Mesenchymal stem cell (in vitro differentiated cells and primary cell): ENCODE data around the gene CMTM3.

Source experiments
- DNase-seq: peaks from one replicate; pipeline ENCODE4 v3.0.0-alpha.2; 2013
- H2AFZ ChIP-seq: one replicate; pipeline ENCODE4 v1.6.1; 2013; ENCODE audit warnings: low read depth, mild to moderate bottlenecking, control low read depth, inconsistent platforms, low read length, moderate library complexity
- H2AK5ac ChIP-seq: 2 replicates; pipeline ENCODE4 v1.6.1; 2013; ENCODE audit warnings: low read length, moderate library complexity, mild to moderate bottlenecking, inconsistent platforms; ENCODE audit not compliant: severe bottlenecking
- H2BK120ac ChIP-seq: one replicate; pipeline ENCODE4 v1.6.1; 2013; ENCODE audit warnings: low read depth, mild to moderate bottlenecking, inconsistent platforms, low read length, moderate library complexity
- H2BK12ac ChIP-seq, 2 experiments: one replicate each; pipeline ENCODE4 v1.6.1; 2013; ENCODE audit warnings: inconsistent platforms in 2 of 2, low read length in 2 of 2, mild to moderate bottlenecking in 2 of 2, moderate library complexity in 2 of 2, control low read depth in 1 of 2
- H2BK15ac ChIP-seq: one replicate; pipeline ENCODE4 v1.6.1; 2013; ENCODE audit warnings: mild to moderate bottlenecking, low read depth, inconsistent platforms; ENCODE audit not compliant: poor library complexity, severe bottlenecking
- H2BK5ac ChIP-seq: 2 replicates; pipeline ENCODE4 v1.6.1; 2013; ENCODE audit warnings: low read depth, mild to moderate bottlenecking, low read length, control low read depth, inconsistent platforms; ENCODE audit not compliant: poor library complexity, severe bottlenecking
- H3K14ac ChIP-seq, 2 experiments: one replicate each; pipeline ENCODE4 v1.6.1; 2013; ENCODE audit warnings: inconsistent platforms in 2 of 2, low read length in 2 of 2, control low read depth in 1 of 2, mild to moderate bottlenecking in 1 of 2, moderate library complexity in 1 of 2
- H3K18ac ChIP-seq, 2 experiments: one replicate each; pipeline ENCODE4 v1.6.1; 2013; ENCODE audit warnings: inconsistent platforms in 2 of 2, low read length in 2 of 2, control low read depth in 1 of 2, low read depth in 1 of 2, mild to moderate bottlenecking in 1 of 2
- H3K23ac ChIP-seq, 2 experiments: one replicate each; pipeline ENCODE4 v1.6.1; 2013; ENCODE audit warnings: inconsistent platforms in 2 of 2, low read length in 2 of 2, mild to moderate bottlenecking in 2 of 2, moderate library complexity in 2 of 2, control low read depth in 1 of 2
- H3K27ac ChIP-seq: 2 replicates; pipeline ENCODE4 v1.5.1; 2013; ENCODE audit warnings: mild to moderate bottlenecking, moderate library complexity, low read length, control low read depth, inconsistent platforms; ENCODE audit not compliant: poor library complexity, severe bottlenecking
- H3K27me3 ChIP-seq, 2 experiments: 2 replicates each; pipeline versions ENCODE4 v1.6.1 to v1.7.0; 2013; ENCODE audit warnings: low read length in 2 of 2, mild to moderate bottlenecking in 2 of 2, moderate library complexity in 2 of 2, control low read depth in 1 of 2, inconsistent platforms in 1 of 2; ENCODE audit not compliant: control insufficient read depth in 1 of 2, insufficient read depth in 1 of 2
- H3K36me3 ChIP-seq, 2 experiments: 2 replicates each; pipeline versions ENCODE4 v1.6.1 to v1.7.0; 2013; ENCODE audit warnings: low read length in 2 of 2, control low read depth in 1 of 2, inconsistent platforms in 1 of 2, low read depth in 1 of 2, mild to moderate bottlenecking in 1 of 2; ENCODE audit not compliant: insufficient read depth in 2 of 2, control insufficient read depth in 1 of 2
- H3K4ac ChIP-seq, 2 experiments: one replicate each; pipeline ENCODE4 v1.6.1; 2013; ENCODE audit warnings: inconsistent platforms in 2 of 2, low read length in 2 of 2, mild to moderate bottlenecking in 2 of 2, moderate library complexity in 2 of 2, control low read depth in 1 of 2, low read depth in 1 of 2
- H3K4me1 ChIP-seq: 2 replicates; pipeline ENCODE4 v1.6.1; 2013; ENCODE audit warnings: low read depth, low read length, control low read depth; ENCODE audit not compliant: control insufficient read depth, insufficient read depth
- H3K4me2 ChIP-seq: 2 replicates; pipeline ENCODE4 v1.6.1; 2013; ENCODE audit warnings: low read length, mild to moderate bottlenecking, inconsistent platforms; ENCODE audit not compliant: poor library complexity, severe bottlenecking
- H3K4me3 ChIP-seq, 2 experiments: 2 replicates each; pipeline versions ENCODE4 v1.5.1 to v1.7.0; 2013; ENCODE audit warnings: low read length in 2 of 2, mild to moderate bottlenecking in 2 of 2, control low read depth in 1 of 2, low read depth in 1 of 2; ENCODE audit not compliant: insufficient read depth in 1 of 2
- H3K79me1 ChIP-seq: replicated peaks from 2 replicates; pipeline ENCODE4 v1.6.1; 2013; ENCODE audit warnings: mild to moderate bottlenecking, control low read depth, low read length, inconsistent platforms; ENCODE audit not compliant: poor library complexity, severe bottlenecking
- H3K9ac ChIP-seq: 2 replicates; pipeline ENCODE4 v1.7.0; 2013; ENCODE audit warnings: mild to moderate bottlenecking, low read length, moderate library complexity
- H3K9me3 ChIP-seq: 2 replicates; pipeline ENCODE4 v1.7.0; 2013; ENCODE audit warnings: mild to moderate bottlenecking, low read length; ENCODE audit not compliant: control insufficient read depth
- H4K8ac ChIP-seq: one replicate; pipeline ENCODE4 v1.6.1; 2013; ENCODE audit warnings: inconsistent platforms, mild to moderate bottlenecking, low read length, moderate library complexity
- H4K91ac ChIP-seq: one replicate; pipeline ENCODE4 v1.6.1; 2013; ENCODE audit warnings: mild to moderate bottlenecking, low read length, inconsistent platforms
- WGBS: methylation state at CpG from one replicate; pipeline ENCODE4 v1.1.7; 2013; ENCODE audit warnings: mixed read lengths; 5-methylcytosine and 5-hydroxymethylcytosine counted together

Gene CMTM3

DNA sequence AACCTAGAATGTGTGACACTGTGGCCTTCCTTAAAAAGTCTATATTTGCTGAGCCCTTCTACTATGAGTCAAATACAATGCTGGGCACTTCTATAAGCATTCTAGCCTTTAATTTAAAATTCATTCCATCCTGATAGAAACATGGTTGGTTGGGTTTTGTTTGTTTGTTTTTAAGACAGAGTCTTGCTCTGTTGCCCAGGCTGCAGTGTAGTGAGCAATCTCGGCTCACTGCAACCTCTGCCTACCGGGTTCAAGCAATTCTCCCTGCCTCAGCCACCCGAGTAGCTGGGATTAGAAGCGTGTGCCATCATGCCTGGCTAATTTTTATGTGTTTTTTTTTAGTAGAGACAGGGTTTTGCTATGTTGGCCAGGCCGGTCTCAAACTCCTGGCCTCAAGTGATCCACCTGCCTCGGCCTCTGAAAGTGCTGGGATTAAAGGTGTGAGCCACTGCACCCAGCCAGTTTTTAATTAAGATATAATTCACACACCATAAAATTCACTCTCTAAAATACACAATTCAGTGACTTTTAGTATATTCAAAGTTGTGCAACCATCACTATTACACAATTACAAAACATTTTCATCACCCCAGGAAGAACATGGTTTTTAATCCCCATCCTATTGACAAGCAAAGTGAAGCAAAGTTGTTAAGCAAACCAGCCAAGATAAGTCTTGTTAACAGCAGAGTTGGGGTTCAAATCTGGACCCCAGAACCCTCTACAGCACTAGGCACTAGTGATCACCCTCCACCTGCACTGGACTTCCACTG lies 49.3 kb downstream of the CMTM3 start:
- Histone ChIP-seq H2AK5ac (no peak overlapping the region), H3K18ac (no peak overlapping the region), H2AFZ (no peak overlapping the region), H2BK15ac (no peak overlapping the region), H2BK5ac (no peak overlapping the region), H3K9me3 (no peaks in the 10 kb centered on the region), H3K4me3 (no peak overlapping the region), H4K8ac (no peak overlapping the region), H3K4ac (no peak overlapping the region), H3K9ac (no peak overlapping the region), H3K27me3 (no peaks in the 10 kb centered on the region), H3K4me2 (no peak overlapping the region), H4K91ac (no peak overlapping the region), H3K4me1 (peaks cover 16% of the 10 kb centered on the region), H3K23ac (no peak overlapping the region), H2BK120ac (no peak overlapping the region), H3K79me1 (peaks cover 45% of the 10 kb centered on the region), H3K27ac (no peak overlapping the region), H3K14ac (no peak overlapping the region), H2BK12ac (no peak overlapping the region), H3K36me3 (peaks cover 0 to 2% of the 10 kb centered on the region in 2 experiments)
- WGBS, result 98% methylated on average over 6 of the region's 6 CpGs
- DNase-seq, result peak; percentile 23

GRCh38 chr16:66656547-66656946 lies 52.0 kb downstream of the CMTM3 start:
- Histone ChIP-seq H3K79me1 (peaks cover 35% of the 10 kb centered on the region), H2BK15ac (no peak overlapping the region), H3K27me3 (no peaks in the 10 kb centered on the region), H3K27ac (no peak overlapping the region), H3K9ac (no peak overlapping the region), H2BK5ac (no peak overlapping the region), H3K14ac (no peak overlapping the region), H3K4me1 (peaks cover 10% of the 10 kb centered on the region), H3K4ac (no peak overlapping the region), H3K4me3 (no peak overlapping the region), H3K4me2 (no peak overlapping the region), H3K36me3 (peaks cover 0 to 2% of the 10 kb centered on the region in 2 experiments), H2AFZ (no peak overlapping the region), H4K8ac (no peak overlapping the region), H2BK12ac (no peak overlapping the region), H3K18ac (no peak overlapping the region), H2BK120ac (no peak overlapping the region), H3K9me3 (no peaks in the 10 kb centered on the region), H4K91ac (no peak overlapping the region), H2AK5ac (no peak overlapping the region), H3K23ac (no peak overlapping the region)
- no peak for DNase-seq
- WGBS, result 97% methylated on average over 3 of the region's 3 CpGs

DNA sequence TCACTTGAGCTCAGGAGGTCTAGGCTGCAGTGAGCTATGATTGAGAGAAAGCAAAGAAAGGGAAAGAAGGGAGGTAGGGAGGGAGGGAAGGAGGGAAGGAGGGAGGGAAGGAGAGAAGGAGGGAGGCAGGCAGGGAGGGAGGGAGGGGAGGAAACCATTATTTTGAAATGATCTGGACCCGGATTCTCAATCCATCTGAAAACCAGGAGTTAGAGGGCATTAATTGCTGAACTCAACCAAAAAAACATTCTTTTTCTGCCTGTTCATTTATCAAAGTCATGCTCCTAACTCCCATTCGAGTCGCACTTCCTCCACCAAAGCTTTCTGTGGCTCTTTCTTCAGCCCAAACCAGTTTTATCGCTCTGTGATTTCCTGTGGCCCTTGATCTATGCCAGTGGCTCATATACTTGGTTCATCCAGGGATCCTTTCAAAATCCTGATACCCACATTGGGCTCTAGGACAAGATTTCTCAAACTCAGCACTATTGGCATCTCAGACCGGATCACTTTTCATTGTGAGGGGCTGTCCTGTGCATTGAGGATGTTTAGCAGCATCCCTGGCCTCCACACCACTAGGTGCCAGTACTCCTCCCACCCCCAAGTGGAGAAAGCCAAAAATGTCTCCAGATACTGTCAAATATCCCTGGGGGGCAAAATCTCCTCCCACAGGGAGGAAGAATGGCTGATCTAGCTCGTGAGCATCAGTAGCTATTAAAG lies 53.8 kb downstream of the CMTM3 start:
- DNase-seq, result no peak
- peak overlapping the region; percentile 86 for H2AK5ac ChIP-seq
- peak overlapping the region in 1 of 2 experiments; percentile 30 for H3K18ac ChIP-seq
- no peak overlapping the region for H3K9ac ChIP-seq
- 86% methylated on average over 6 of the region's 6 CpGs for WGBS
- H3K23ac ChIP-seq, result no peak overlapping the region
- H2AFZ ChIP-seq, result no peak overlapping the region
- H3K4me2 ChIP-seq, result no peak overlapping the region
- no peak overlapping the region for H3K4me3 ChIP-seq
- H3K14ac ChIP-seq, result no peak overlapping the region
- H3K27ac ChIP-seq, result no peak overlapping the region
- H3K27me3 ChIP-seq, result no peaks in the 10 kb centered on the region
- no peak overlapping the region for H3K4ac ChIP-seq
- no peaks in the 10 kb centered on the region for H3K36me3 ChIP-seq
- H4K8ac ChIP-seq, result no peak overlapping the region
- peak overlapping the region; percentile 62 for H2BK5ac ChIP-seq
- no peak overlapping the region for H2BK12ac ChIP-seq
- H3K9me3 ChIP-seq, result no peaks in the 10 kb centered on the region
- peaks cover 12% of the 10 kb centered on the region for H3K4me1 ChIP-seq
- H2BK120ac ChIP-seq, result no peak overlapping the region
- H3K79me1 ChIP-seq, result peaks cover 23% of the 10 kb centered on the region
- no peak overlapping the region for H4K91ac ChIP-seq
- H2BK15ac ChIP-seq, result no peak overlapping the region

GRCh38 chr16:66658860-66659190 lies 54.3 kb downstream of the CMTM3 start:
- peak overlapping the region in 1 of 2 experiments; percentile 30 for H3K18ac ChIP-seq
- peaks cover 22% of the 10 kb centered on the region for H3K79me1 ChIP-seq
- no peak overlapping the region for H3K9ac ChIP-seq
- no peak overlapping the region for H2AFZ ChIP-seq
- no peak overlapping the region for H3K27ac ChIP-seq
- peaks cover 10% of the 10 kb centered on the region for H3K4me1 ChIP-seq
- DNase-seq, result no peak
- H2BK120ac ChIP-seq, result no peak overlapping the region
- H3K9me3 ChIP-seq, result no peaks in the 10 kb centered on the region
- H2BK12ac ChIP-seq, result no peak overlapping the region
- no peak overlapping the region for H3K14ac ChIP-seq
- H4K91ac ChIP-seq, result no peak overlapping the region
- peak overlapping the region; percentile 86 for H2AK5ac ChIP-seq
- no peak overlapping the region for H3K4ac ChIP-seq
- H3K4me2 ChIP-seq, result no peak overlapping the region
- WGBS, result 95% methylated on average over 5 of the region's 5 CpGs
- no peak overlapping the region for H3K23ac ChIP-seq
- H3K27me3 ChIP-seq, result no peaks in the 10 kb centered on the region
- H3K36me3 ChIP-seq, result no peaks in the 10 kb centered on the region
- H4K8ac ChIP-seq, result no peak overlapping the region
- H2BK5ac ChIP-seq, result peak overlapping the region; percentile 62
- no peak overlapping the region for H3K4me3 ChIP-seq
- no peak overlapping the region for H2BK15ac ChIP-seq
